Activated CD4-positive, alpha-beta T cell treated with anti-CD3 and anti-CD28 coated beads for 24 hours (primary cell): Measurements from ENCODE around the gene MS4A7.

Experiments used
- DNase-seq, 2 donors: peaks; one replicate each; pipeline ENCODE4 v3.0.0-alpha.2; 2020; ENCODE audit warnings: low read depth in 2 of 2

The MS4A7 gene

DNA sequence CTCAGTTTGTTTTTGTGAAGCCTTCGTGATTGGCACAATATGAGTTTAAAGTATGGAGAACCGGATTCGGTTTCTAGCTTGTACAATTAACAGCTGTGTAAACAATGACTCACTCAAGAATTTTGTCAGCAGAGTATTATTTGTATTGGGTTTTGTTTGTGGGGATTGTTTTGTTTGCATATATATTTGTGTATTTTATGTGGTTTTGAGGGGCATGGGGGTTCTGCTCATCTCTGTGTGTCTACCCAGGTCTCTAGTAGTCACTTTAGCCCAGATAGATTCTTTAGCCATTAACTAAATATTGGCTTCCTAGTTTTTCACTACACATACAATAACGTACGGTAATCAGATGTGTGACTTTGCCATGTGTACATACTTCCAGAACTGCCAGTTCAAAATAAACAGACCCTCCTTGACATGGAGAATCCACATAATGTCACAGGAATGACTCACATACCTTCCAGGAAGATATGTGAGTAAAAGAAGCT is 7.5 kb upstream of the MS4A7 start:
- DNase-seq: no peak

DNA sequence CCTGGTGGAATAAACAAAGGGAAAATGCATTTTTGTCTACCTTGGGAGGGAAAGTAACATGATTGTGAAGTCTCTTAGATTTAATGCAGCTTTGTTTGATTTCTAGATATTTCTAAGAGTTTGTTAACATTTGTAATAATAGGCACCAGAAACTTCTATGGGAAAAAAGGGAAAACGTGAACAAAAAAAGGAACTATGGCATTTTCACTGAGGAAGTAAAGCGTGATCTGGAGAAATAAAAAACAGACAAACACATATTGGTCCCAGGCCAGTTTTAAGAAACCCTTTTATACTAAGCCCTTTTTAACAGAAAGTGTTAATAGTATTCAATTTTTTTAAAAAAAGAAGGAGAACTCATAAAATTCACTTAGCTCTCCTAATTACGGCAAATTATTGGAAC is 6.9 kb upstream of the MS4A7 start:
- DNase-seq: no peak

DNA sequence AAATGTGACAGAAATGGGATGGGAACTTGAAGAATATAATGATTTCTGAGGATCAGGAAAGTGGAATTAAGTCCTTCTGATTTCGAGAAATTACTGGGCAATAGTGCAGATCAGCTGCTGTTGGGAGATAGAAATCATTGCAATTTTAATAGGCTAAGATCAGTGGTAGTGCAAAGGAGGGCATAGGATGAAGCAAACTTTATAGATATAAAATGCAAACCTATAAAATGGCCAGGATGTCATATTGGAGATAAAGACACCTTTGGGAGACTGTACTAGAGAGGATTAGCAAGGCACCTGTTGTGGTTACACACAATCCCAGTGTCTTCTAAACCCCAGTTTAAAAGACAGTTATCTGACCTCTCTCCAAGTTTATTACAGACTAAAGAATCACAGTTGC is 6.5 kb upstream of the MS4A7 start:
- no peak for DNase-seq

DNA sequence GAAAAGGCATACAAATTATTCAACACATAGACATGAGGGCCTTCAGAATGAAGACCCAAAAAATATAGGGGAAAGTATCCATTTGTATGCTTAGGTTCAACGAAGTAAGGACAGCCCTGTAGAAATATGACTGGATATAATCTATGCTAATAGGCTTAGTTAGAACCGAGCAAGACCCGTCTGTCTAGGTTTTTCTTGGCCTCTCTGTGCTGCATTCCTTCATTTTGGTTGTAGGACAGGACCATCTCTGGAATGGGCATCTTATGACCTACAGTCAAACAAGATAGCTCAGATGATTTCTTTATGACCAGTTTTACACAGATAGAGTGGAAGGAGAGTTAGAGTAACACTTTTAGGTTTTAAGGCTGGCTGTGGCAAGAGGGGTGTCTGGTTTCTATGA is 5.6 kb upstream of the MS4A7 start:
- DNase-seq: no peak

DNA sequence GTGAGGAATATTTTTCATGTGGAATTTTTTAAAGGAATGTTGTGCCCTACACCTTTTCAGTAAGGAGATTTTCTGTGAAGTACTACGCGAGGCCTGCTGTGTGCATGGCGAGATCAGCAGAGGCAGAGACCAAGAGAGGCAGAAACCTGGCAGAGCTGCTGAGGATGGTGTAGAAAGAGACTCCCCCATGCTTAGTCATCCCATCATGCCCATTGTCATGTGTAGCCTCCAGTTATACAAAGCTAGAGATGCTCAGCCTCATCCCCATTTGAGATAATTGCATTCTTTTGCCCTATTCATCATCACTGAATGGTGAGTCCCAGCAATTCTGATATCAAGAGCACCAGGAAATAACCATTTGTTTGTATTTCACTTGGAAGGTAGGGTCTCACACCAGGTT is 3.0 kb upstream of the MS4A7 start:
- no peak for DNase-seq

DNA sequence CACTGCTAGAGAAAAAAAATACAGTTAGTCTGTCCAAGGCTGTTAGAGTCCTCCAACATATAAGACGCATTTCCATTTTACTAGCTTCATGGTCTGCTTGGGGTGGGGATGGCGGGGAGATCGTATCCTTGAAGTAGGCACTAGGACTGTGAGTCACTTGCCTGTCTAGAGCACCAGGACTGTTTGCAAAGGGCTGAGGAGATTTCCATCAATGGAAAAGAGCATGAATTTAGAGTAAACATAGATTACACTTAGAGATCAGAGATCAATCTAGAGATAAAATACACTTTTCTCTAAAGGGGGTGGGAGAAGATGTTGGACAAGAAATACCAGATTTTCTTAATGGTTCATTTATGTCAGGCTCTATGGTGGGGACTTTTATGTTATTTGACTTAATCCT is 1.7 kb upstream of the MS4A7 start:
- DNase-seq: no peak

DNA sequence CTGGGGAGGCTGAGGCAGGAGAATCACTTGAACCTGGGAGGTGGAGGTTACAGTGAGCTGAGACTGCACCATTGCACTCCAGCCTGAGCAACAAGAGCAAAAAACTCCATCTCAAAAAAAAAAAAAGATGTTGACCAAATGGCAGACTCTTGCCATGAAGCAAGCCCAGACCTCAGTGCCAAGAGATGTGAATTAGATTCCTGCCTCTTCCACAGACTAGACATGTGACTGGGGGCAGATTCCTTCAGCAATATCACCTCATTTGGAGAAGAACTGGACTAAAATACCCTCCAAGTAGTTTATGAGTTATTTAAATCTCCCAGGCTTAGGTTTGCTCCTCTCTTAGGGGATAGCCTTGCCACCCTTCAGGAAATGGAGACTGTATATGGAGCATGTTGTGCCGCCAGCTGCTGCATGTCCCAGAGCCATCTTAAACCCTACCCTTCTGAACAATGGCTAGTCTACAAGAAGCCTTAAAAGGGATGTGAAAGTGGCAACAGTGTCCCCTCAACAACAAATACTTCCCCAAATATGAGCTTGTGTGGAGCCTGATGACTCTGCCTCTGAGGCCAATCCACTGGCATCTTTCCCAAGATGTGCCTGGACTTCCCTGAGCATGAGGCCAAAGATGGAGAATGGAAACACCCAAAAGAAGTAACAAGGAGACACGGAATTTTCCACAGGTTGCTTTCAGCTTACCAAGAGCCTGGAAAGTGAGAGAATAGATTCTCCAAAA is 763 bp upstream of the MS4A7 start:
- DNase-seq: no peak

DNA sequence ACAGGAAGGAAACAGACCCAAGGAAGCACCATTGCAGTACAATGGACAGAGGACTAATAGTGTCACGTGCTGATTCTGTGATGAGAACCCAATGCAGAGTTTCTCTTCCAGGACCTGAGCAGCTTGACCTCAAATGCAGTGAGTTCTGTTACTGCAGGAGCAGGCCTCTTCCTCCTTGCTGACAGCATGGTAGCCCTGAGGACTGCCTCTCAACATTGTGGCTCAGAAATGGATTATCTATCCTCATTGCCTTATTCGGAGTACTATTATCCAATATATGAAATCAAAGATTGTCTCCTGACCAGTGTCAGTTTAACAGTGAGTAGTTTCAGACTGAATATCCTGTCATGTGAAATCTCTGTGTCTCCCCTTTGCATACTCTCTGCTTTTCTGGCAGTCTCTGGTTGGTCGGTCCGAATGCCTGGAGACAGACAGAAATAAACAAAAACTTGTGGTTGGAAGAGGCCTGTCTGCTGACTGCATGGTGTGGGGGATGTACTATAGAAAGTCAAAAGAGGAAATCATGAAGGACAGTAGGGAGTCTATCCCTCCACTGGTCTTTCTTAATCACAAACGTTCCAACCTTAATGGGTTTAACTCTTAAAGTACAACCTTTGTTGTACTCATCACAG is 11.1 kb downstream of the MS4A7 start:
- no peak for DNase-seq

DNA sequence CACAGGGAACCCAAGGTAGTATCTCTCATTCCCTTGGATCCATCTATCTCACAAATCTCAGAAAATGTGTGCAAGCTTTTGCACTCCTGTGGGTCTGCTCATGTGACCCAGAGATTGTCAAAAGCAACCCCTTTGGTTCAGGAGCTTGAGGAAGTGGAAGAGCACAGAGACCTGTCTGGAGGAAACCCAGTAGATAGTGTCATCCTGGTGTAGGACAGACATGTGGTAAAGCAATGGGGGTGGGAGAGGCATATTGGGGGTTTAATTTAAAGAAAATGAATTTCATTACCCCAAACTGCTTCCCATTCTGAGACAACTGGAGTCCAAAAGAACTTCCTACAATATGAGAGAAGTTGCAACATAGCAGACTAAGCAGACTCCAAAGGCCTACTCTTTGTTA is 12.1 kb downstream of the MS4A7 start:
- no peak for DNase-seq

DNA sequence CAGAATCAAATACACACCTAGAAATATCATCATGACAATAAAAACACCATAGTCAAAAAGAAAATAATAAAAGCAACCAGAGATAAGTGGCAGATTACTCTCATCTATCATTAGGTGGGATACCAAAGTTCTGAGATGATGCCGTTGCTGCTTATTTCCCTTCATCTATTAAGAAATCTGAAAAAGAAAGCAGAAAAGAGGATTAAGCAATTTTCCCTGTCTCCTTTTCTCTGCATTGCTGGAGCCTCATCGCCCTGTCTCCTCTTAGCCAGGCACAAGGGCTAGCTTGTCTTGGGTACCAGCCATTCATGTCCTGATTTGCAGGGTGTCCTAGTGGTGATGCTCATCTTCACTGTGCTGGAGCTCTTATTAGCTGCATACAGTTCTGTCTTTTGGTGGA is 14.0 kb downstream of the MS4A7 start:
- no peak for DNase-seq

DNA sequence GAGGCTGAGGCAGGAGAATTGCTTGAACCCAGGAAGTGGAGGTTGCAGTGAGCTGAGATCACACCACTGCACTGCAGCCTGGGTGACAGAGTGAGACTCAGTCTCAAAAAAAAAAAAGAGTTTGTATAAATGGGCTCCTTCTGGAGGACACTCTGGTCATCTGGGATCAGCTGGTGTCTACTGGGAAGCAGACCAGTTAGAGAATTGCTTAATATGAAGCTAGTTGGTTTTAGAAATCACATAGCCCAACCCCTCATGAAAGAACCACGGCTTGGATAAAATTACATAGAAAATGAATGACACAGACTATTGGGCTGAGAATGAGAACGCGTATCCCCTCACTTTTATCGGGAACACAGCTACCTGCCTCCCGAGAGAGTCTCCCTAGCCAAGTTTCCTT is 14.7 kb downstream of the MS4A7 start:
- no peak for DNase-seq

DNA sequence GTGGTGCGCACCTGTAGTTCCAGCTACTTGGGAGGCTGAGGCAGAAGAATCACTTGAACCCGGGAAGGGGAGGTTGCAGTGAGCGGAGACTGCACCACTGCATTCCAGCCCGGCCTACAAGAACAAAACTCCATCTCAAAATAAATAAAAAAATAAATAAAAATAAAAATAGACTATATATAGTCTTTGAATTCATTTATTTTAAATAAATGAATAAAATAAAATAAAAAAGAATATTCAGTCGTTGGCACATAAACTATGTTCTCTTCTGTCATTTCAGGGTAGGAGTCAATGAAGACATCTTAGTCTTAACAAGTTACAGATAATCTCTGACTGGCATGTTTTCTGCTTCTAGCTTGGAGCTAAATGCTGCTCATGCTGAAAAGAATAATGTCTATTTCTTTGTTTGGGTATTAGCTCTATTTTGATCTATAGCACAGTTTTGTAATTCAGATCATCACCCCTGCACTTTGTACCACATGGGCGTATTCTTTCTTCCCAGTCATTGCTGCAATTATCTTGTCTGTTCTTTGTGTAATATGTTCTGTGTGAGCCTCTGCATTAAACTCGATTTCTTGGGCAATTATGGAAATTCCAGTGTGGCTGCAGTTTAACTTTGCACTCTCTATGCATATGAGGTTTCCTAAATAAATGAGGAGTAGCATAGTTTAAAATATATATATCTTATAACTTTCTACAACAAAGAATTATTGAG is 16.5 kb downstream of the MS4A7 start:
- DNase-seq: no peak

DNA sequence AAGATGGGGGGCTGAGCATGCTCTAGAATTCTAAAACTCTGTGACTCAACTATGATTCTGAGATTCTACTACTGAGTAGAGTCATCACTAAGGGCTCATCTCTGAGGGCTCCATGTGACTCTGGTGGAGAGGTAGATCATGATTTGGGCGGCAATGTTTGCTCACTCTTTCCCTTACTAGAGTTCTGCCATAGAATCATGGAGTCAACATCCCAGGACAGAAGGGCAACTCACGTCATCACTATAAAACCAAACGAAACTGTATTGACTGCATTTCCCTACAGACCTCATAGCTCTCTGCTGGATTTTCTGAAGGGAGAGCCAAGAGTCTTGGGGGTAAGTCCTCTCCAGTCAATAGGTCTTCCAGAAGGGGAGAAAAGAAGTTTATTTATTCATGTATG is 18.1 kb downstream of the MS4A7 start, which contains the start of gene MS4A14:
Gene MS4A14 (plus strand): TSS at position 78 of the 400 bp plus-strand sequence. CDS start 120 bp downstream, at position 198.
- DNase-seq: no peak

DNA sequence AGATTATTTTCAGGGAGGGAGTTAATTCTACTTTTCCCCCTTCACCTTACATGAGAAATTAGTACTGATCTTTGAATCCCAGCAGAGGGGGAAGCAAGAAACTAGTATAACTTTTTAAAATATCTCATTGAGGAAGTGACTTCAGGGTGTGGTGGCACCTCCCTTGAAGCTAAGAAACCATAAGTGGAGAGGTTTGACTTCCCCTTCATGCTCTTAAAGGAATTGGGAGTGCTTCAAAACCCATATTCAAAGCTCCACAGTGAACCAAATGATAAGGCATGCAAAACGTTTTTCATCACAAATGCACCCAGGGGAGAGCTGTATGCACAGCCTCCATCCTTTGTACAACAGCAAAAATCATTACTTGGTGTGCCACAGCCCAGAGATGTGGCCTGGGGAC is 18.5 kb downstream of the MS4A7 start:
- no peak for DNase-seq

DNA sequence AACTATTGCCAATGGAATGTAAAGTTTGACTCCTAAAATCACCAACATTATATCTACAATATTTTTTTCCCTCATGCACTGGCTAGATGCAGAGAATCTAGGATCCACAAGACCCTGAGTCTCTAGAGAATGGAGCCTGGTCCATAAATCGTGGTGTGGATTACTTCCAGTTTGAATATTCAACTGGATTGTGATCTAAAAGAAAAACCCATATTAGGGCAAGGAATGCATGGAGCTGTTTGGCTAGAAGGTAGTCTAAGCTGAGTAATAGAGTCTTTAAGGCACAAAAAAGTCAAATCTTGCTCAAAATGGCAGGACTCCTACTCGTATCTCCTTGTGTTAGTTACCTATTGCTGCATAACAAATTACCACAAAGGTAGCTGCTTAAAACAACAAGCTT is 41.7 kb downstream of the MS4A7 start:
- DNase-seq: no peak

DNA sequence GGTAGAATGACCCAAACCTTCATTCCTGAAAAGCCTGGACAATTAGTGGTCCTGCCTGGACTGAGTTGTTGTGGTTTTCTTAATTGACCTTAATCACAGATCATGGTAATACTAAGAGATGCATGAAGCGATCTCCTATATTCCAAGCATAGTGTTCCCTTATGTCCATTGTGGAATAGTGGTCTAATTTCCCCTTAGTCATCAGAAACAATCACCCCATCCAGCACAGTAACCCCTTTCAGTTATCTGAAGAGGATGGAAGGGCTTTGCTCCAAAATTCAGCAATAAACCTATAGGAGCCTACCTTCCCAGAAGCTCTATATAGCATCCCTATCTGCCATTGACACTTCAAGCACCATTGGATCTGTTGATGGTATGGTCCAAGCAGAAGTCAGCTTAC is 44.3 kb downstream of the MS4A7 start:
- DNase-seq: no peak

DNA sequence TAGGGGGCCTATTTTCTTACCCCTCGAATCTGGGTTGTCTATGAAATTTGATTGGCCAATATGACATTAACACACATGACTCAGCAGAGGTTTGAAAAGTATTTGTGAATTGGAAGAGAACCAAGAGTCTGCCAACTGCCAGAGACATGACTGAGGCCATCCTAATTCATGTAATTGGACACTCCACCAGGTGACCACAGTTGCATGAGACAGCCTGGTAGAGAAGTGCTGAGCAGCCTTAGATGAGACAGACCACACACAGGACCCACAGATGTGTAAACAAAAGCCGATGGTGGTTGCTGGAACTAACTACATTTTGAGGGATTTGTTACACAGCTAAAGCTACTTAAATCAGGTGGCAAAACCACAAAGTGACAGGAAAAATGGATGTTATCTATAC is 50.2 kb downstream of the MS4A7 start:
- no peak for DNase-seq

DNA sequence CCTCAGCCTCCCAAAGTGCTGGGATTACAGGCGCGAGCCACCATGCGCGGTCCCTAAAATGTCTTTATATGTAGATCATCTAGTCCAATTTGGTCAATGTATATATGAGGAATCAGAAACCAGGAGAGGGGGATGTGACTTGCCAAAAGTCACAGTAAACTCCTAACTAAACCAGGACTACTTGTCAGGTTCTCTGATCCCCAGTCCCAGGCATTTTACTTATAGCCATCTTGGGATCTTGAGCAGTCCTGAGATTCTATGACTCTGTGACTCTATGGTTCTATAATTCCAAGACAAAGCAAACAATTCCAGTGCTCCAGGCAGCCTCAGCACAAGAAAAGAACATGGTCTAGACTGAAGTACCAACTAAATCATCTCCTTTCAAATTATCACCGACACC is 50.9 kb downstream of the MS4A7 start, which contains the start of gene MS4A5:
Gene MS4A5 (plus strand): TSS at position 301 of the 400 bp plus-strand sequence. CDS start 103 bp downstream, outside the sequence.
- no peak for DNase-seq

DNA sequence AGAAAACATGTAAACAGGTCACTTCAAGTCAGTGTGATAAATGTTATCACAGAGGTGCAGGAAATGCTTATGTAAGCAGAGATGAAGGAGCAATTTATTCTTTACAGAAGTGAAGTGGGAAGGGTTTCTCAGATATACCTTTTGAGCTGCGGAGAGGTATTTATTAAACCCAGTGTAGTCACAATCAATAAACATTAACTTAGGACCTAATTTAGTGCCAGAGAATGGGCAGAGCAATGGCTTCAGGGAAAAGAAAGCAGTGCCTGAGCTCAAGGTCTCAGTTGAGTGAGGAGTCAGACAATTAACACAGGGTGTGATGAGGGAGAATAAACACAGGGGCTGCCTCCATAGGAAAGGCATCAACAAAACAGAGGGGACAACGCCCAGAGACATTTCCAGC is 52.9 kb downstream of the MS4A7 start:
- no peak for DNase-seq

DNA sequence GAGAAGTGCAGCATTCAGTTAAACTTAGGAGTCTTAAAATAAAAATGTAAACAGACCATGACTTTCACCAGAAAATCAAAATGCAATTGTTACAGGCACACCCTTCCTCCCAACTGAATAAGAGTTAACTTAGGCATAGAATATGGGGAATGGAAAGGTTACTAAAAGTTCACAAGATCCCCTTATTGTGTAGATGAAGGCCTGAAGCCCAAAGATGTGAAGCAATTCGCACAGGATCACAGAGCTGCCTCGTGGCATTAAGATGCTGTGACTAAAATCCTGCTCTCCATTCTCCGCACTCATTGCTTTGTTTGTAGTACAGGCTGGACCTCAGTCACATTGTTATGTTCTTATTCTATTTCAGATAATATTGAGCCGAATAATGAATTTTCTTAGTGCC is 55.1 kb downstream of the MS4A7 start:
- DNase-seq: no peak
